CD4-positive, alpha-beta T cell treated with Interleukin-17A for 4 hours (primary cell): ENCODE measurements around the gene OR10G7.
"Not testable (repeated sequence)": the region's sequence is repeated elsewhere in the genome, so short reads cannot be mapped to it uniquely, and the experiment has no call there.

ENCODE experiments used
- DNase-seq: peaks from one replicate; pipeline ENCODE4 v3.0.0-alpha.2; 2020; ENCODE audit warnings: mixed read lengths

The OR10G7 gene

DNA sequence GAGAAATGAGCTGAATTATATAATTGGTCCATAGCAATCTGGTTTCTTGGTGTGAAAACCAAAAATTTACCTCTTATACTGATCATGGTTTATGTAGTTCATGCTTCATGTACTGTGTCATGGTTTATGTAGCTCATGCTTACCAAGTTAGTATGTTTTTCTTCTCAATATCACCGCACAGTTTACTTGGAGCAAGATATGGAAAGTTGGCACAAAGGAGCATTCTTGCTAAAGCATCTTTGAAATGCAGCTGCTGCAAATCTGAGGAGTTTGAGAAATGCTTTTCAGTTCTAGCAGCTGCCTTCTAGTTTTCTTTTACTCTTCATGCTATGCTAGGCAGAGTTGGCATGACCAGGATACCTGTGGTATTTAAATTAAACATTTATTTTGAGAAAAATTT, 4.5 kb downstream of the OR10G7 start:
- DNase-seq: no peak

DNA sequence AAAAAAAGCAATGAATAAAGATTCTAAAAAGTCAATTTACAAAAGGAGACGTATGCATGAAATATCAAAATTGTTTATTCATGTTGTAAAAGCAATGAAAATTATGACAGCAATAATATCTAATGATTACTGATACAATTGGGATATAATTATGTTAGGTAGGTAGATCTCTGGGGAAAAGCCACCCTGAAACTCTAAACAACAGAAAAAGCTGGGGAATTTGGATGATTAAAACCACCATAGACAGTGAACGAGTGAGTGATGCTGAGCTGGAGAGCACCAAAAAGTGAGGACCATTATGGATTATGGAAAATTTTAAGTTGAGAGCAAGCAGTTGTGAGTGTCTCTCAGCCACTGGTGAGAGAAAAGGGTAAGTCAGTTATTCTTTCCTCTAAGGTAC, 14.6 kb downstream of the OR10G7 start, which contains the start of gene OR10G8:
TSS of gene OR10G8 (plus strand) at position 301 of the 400 bp plus-strand sequence. CDS start 2,825 bp downstream, outside the sequence.
- DNase-seq: no peak

DNA sequence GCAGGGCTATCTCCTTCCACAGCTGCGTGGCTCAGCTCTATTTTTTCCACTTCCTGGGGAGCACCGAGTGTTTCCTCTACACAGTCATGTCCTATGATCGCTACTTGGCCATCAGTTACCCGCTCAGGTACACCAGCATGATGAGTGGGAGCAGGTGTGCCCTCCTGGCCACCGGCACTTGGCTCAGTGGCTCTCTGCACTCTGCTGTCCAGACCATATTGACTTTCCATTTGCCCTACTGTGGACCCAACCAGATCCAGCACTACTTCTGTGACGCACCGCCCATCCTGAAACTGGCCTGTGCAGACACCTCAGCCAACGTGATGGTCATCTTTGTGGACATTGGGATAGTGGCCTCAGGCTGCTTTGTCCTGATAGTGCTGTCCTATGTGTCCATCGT, 25.3 kb downstream of the OR10G7 start:
- not testable (repeated sequence) for DNase-seq

DNA sequence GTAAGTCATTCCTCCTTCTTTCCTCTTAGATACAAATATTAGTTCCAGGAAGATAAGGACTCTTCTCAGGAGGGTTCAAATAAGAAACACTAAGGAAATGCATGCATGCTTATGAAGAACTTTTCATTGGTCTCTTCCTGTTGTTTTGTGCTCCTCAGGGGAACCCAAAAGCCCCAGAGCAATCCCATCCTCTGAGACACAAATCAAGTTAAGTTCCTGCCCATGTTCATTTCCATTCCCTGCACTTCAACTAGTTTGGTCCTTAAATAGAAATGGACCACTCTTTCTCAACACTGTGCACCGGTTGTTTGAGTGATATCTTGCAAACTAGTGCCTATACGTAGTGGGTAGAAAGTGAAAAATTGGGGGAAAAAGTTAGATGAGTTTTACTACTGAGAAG, 28.4 kb downstream of the OR10G7 start, which contains the start of gene OR10G4:
TSS of gene OR10G4 (plus strand) at position 301 of the 400 bp plus-strand sequence. CDS start 2,578 bp downstream, outside the sequence.
- no peak for DNase-seq

DNA sequence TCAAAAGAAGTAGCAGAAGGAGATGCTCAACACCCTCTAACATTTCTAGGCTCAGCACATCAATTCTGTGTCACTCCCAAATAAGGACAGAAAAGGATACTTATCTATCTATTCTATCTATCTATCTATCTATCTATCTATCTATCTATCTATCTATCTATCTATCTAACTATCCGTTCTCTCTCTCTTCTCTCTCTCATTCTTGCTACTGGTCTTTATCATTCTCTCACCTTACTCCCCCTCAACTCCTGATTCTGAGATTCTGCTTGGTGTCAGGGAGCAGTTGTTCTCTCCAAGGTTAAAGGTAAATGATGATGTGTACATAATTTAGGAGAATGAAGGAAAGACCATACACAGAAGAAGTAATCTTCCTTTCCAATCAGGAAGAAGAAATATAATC, 46.0 kb downstream of the OR10G7 start, which contains the start of gene OR10G6:
TSS of gene OR10G6 (minus strand) at position 43 of the 400 bp plus-strand sequence. CDS start at position 43, 0 bp downstream.
- no peak for DNase-seq
